HepG2 (cell line): ENCODE data around the gene SLC17A5. TPM values are rescaled to one million over a fixed set of nuclear protein-coding genes. Genes with fewer than 3 reads are reported as not detected.

Experiments used
- EEA1 ChIP-seq: sonication (generic); formaldehyde crosslinking; IDR thresholded peaks from 2 replicates; pipeline ENCODE4 v1.5.1; 2020; ENCODE audit warnings: mild to moderate bottlenecking, missing genetic modification reagents, borderline replicate concordance
- FOXA1 ChIP-seq, 2 experiments: fragments of 450-650 bp in 1 of 2; sonication (generic) in 1 of 2; formaldehyde crosslinking in 1 of 2; IDR thresholded peaks; 2 replicates each; pipeline versions ENCODE4 v1.4.0 to v1.6.1; 2016 to 2020; ENCODE audit warnings: missing genetic modification reagents in 1 of 2
- GATAD2A ChIP-seq: IDR thresholded peaks from 2 replicates; pipeline ENCODE4 v1.6.1; 2016
- HNF1B ChIP-seq: sonication (generic); formaldehyde crosslinking; IDR thresholded peaks from 2 replicates; pipeline ENCODE4 v1.5.1; 2020; ENCODE audit warnings: mild to moderate bottlenecking, moderate library complexity, missing genetic modification reagents
- MBNL3 ChIP-seq: fragments of 250-450 bp; sonication (Bioruptor Pico); conservative IDR thresholded peaks from 2 replicates; pipeline ENCODE4 v1.8.0; 2022; ENCODE audit warnings: mild to moderate bottlenecking, inconsistent platforms
- PAF1 ChIP-seq: IDR thresholded peaks from 2 replicates; pipeline ENCODE4 v1.6.1; 2016; ENCODE audit warnings: missing genetic modification reagents, missing compliant biosample characterization
- PHB2 ChIP-seq: fragments of 450-650 bp; IDR thresholded peaks from 2 replicates; pipeline ENCODE4 v1.6.1; 2018; ENCODE audit not compliant: partially characterized antibody
- POLR2A ChIP-seq, 2 experiments: IDR thresholded peaks; 2 replicates each; pipeline ENCODE4 v1.6.1; 2011; ENCODE audit warnings: low read depth in 2 of 2, low read length in 2 of 2, mild to moderate bottlenecking in 1 of 2, moderate library complexity in 1 of 2; ENCODE audit not compliant: insufficient read depth in 1 of 2
- TBP ChIP-seq: sonication (generic); formaldehyde crosslinking; IDR thresholded peaks from 2 replicates; pipeline ENCODE4 v1.5.0; 2020; ENCODE audit warnings: missing genetic modification reagents
- ZBTB3 ChIP-seq: sonication (generic); formaldehyde crosslinking; IDR thresholded peaks from 2 replicates; pipeline ENCODE4 v1.4.0; 2020; ENCODE audit warnings: low read depth, mild to moderate bottlenecking, moderate library complexity, missing genetic modification reagents, borderline replicate concordance
- ZBTB40 ChIP-seq, 2 experiments: fragments of 450-650 bp in 1 of 2; sonication (generic) in 1 of 2; formaldehyde crosslinking in 1 of 2; IDR thresholded peaks; 2 replicates each; pipeline versions ENCODE4 v1.6.1 to v1.8.0; 2016 to 2022; ENCODE audit warnings: antibody characterized with exemption in 1 of 2, mild to moderate bottlenecking in 1 of 2, missing genetic modification reagents in 1 of 2
- ZFP1 ChIP-seq: IDR thresholded peaks from 2 replicates; pipeline ENCODE4 v1.6.1; 2016
- ZFP82 ChIP-seq: sonication (generic); formaldehyde crosslinking; IDR thresholded peaks from 2 replicates; pipeline ENCODE4 v1.5.1; 2020; ENCODE audit warnings: mild to moderate bottlenecking, missing genetic modification reagents, borderline replicate concordance
- ZKSCAN1 ChIP-seq: fragments of 150-350 bp; IDR thresholded peaks from 2 replicates; pipeline ENCODE4 v1.6.1; 2014; ENCODE audit warnings: low read length
- ZNF253 ChIP-seq: sonication (generic); formaldehyde crosslinking; IDR thresholded peaks from 2 replicates; pipeline ENCODE4 v1.8.0; 2022; ENCODE audit warnings: mild to moderate bottlenecking, missing genetic modification reagents, borderline replicate concordance
- ZNF333 ChIP-seq: sonication (generic); formaldehyde crosslinking; IDR thresholded peaks from 2 replicates; pipeline ENCODE4 v1.4.0; 2020; ENCODE audit warnings: mild to moderate bottlenecking, missing genetic modification reagents, borderline replicate concordance
- ZNF546 ChIP-seq: sonication (generic); formaldehyde crosslinking; conservative IDR thresholded peaks from 2 replicates; pipeline ENCODE4 v1.8.1; 2023; ENCODE audit warnings: mild to moderate bottlenecking, missing genetic modification reagents
- ZNF746 ChIP-seq: sonication (generic); formaldehyde crosslinking; IDR thresholded peaks from 2 replicates; pipeline ENCODE4 v1.8.0; 2022; ENCODE audit warnings: mild to moderate bottlenecking, missing genetic modification reagents
- polyA plus RNA-seq, 8 experiments: library from polyadenylated mRNA; depleted of rRNA in 3 of 8; stranded (reverse) in 7 of 8; unstranded in 1 of 8; fragments of >200 nt; fragmentation: Illumina TruSeq in 4 of 8; extraction: Trizol in 4 of 8; gene quantifications; 2 replicates each; pipeline versions ENCODE4 v1.2.1 to v1.2.3, GENCODE V29; 2011 to 2016; ENCODE audit warnings: low read depth in 4 of 8, missing spikeins in 1 of 8, mixed read lengths in 1 of 8; ENCODE audit not compliant: insufficient read depth in 1 of 8
- total RNA-seq, 5 experiments: library from RNA; depleted of rRNA; stranded (reverse); fragments of >200 nt; fragmentation: Illumina TruSeq; extraction: Trizol; gene quantifications; 2 replicates each; pipeline ENCODE4 v1.2.3, GENCODE V29; 2016; ENCODE audit warnings: low read depth in 1 of 5

SLC17A5 gene
- total and polyA plus RNA-seq, 2 of the 13 experiments (the other 11 are each of a cell fraction or from before 2014, with no cell fraction given), result 18.3 to 20.5 TPM

DNA sequence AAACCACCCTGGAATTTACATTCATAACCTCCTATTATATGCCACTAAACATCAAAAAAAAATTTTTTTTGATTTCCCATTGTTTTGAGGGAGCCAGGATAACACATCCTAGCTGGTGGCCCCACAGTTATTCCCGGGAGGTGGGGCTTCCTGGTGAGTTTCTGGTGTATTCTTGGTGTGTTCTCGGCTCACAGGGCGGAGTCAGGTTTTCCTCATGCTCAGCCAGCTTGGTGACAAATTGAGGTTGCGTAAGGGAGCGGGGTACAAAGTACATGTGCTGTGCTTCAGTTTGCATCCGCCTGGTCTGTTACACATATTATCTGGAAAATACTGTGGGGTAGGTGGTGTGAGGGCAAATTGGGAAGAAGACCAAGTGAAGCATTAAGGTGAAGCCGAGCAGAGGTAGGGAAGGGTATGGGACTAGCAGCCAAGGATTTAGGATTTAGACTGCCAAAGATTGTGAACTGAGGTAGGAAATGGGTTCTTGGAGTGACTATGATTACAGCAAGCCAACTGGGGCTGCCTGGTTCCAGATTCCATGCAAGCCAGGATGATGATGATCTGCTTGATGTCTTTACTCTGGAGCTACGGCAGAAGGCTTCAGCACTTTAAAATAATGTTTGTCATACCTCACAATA, 86.7 kb downstream of the SLC17A5 start (continued):
- no peak for TF ChIP-seq ZBTB40 (IDR thresholded peaks at IDR 0.05)
- no peak; the same call in 1 of the 2 replicates for TF ChIP-seq ZBTB40 (CRISPR knock-in tag; IDR thresholded peaks at IDR 0.05)
- peak; percentile 66 to 67 for TF ChIP-seq POLR2A (IDR thresholded peaks at IDR 0.05; ENCODE audit: insufficient read depth in 1 of 2, low read depth in 2 of 2, low read length in 2 of 2)
- TF ChIP-seq PHB2, result no peak
- no peak for TF ChIP-seq ZNF333 (CRISPR knock-in tag)
- TF ChIP-seq ZNF746, result peak; percentile 87
- no peak for TF ChIP-seq ZBTB3 (CRISPR knock-in tag)
- TF ChIP-seq ZNF546 (CRISPR knock-in tag), result no peak
- peak; percentile 96 for TF ChIP-seq GATAD2A (CRISPR knock-in tag)
- no peak for TF ChIP-seq TBP (CRISPR knock-in tag)
- no peak for TF ChIP-seq PAF1 (CRISPR knock-in tag)
- TF ChIP-seq HNF1B (CRISPR knock-in tag), result peak; percentile 62; the same call in 1 of the 2 replicates
- TF ChIP-seq ZNF253 (CRISPR knock-in tag), result no peak
- 0 out of 2 replicates have a peak, but pooled peaks have one; percentile 61 for TF ChIP-seq ZFP1 (CRISPR knock-in tag)
- 0 out of 2 replicates have a peak, but pooled peaks have one; percentile 29 for TF ChIP-seq ZKSCAN1
- TF ChIP-seq MBNL3 (CRISPR knock-in tag), result no peak
- TF ChIP-seq FOXA1 (IDR thresholded peaks at IDR 0.05), result no peak
- TF ChIP-seq FOXA1 (CRISPR knock-in tag; IDR thresholded peaks at IDR 0.05), result peak; percentile 76
- no peak for TF ChIP-seq ZFP82
- TF ChIP-seq EEA1 (CRISPR knock-in tag), result no peak
